ENCODE results near the gene GRM8. TPM values are rescaled to one million over a fixed set of nuclear protein-coding genes. Genes with fewer than 3 reads are reported as not detected.
A peak's percentile ranks its signal among the peaks of the same experiment; 100 is the strongest.

GRM8 gene
- total and polyA plus RNA-seq, 2 experiments from 2014 or later: not detected

- DNase-seq: no peak
- Histone ChIP-seq H3F3A (ENCODE audit: insufficient read depth) (no peaks in the 10 kb centered on the region), H3K27ac (no peak overlapping the region), H3K79me2 (ENCODE audit: insufficient read depth) (no peaks in the 10 kb centered on the region), H3K9me3 (ENCODE audit: low read depth) (no peaks in the 10 kb centered on the region), H3K4me3 (no peak overlapping the region), H3K9me2 (ENCODE audit: insufficient read depth) (no peaks in the 10 kb centered on the region), H3K4me2 (ENCODE audit: unreplicated experiment) (no peak overlapping the region), H4K20me1 (ENCODE audit: insufficient read depth) (no peaks in the 10 kb centered on the region), H2AFZ (no peak overlapping the region), H3K4me1 (ENCODE audit: insufficient read depth) (no peaks in the 10 kb centered on the region), H3K36me3 (ENCODE audit: low read depth) (no peaks in the 10 kb centered on the region), H3K9ac (no peak overlapping the region), H3K27me3 (replicated peaks; ENCODE audit: insufficient read depth) (peaks cover 15% of the 10 kb centered on the region)
- 34 to 38% methylated on average over 2 of the region's 2 CpGs for WGBS, 2 experiments (ENCODE audit: low coverage in 1 of 2, low lambda C conversion rate in 2 of 2, missing lambda C conversion rate in 2 of 2)
- TF ChIP-seq EZH2 (IDR thresholded peaks at IDR 0.05; ENCODE audit: insufficient read depth, poor library complexity, severe bottlenecking) (no peak), EZH2phosphoT487 (IDR thresholded peaks at IDR 0.05; ENCODE audit: insufficient read depth, low read depth) (no peak)
- in situ Hi-C loops (cut with MboI): no loop called here
Measured at GRCh38 chr7:127256041-127256725, 3.4 kb upstream of the GRM8 start.

- Histone ChIP-seq H3K9ac (no peak overlapping the region), H3F3A (ENCODE audit: insufficient read depth) (no peaks in the 10 kb centered on the region), H2AFZ (no peak overlapping the region), H3K36me3 (ENCODE audit: low read depth) (no peaks in the 10 kb centered on the region), H3K27ac (no peak overlapping the region), H3K4me1 (ENCODE audit: insufficient read depth) (no peaks in the 10 kb centered on the region), H3K4me2 (ENCODE audit: unreplicated experiment) (peak overlapping the region; percentile 94), H3K79me2 (ENCODE audit: insufficient read depth) (no peaks in the 10 kb centered on the region), H3K9me2 (ENCODE audit: insufficient read depth) (no peaks in the 10 kb centered on the region), H3K27me3 (replicated peaks; ENCODE audit: insufficient read depth) (peaks cover 34% of the 10 kb centered on the region), H3K9me3 (ENCODE audit: low read depth) (no peaks in the 10 kb centered on the region), H4K20me1 (ENCODE audit: insufficient read depth) (no peaks in the 10 kb centered on the region), H3K4me3 (peak overlapping the region; percentile 90; the same call in 1 of the 2 replicates)
- no peak for TF ChIP-seq EZH2 (IDR thresholded peaks at IDR 0.05; ENCODE audit: insufficient read depth, poor library complexity, severe bottlenecking)
- TF ChIP-seq EZH2phosphoT487 (IDR thresholded peaks at IDR 0.05; ENCODE audit: insufficient read depth, low read depth): no peak
- in situ Hi-C loops (cut with MboI): no loop called here
- no peak for DNase-seq
- WGBS, 2 experiments (ENCODE audit: low coverage in 1 of 2, low lambda C conversion rate in 2 of 2, missing lambda C conversion rate in 2 of 2): 19 to 25% methylated on average over 11 of the region's 11 CpGs
Measured at GRCh38 chr7:127254163-127254684, 1.5 kb upstream of the GRM8 start.

GRCh38 chr7:127253281-127254162, 781 bp upstream of the GRM8 start:
- peaks cover 41% of the 10 kb centered on the region for H3K27me3 ChIP-seq (replicated peaks; ENCODE audit: insufficient read depth)
- no peaks in the 10 kb centered on the region for H3K79me2 ChIP-seq (ENCODE audit: insufficient read depth)
- no peaks in the 10 kb centered on the region for H3K4me1 ChIP-seq (ENCODE audit: insufficient read depth)
- no peaks in the 10 kb centered on the region for H3K9me3 ChIP-seq (ENCODE audit: low read depth)
- H3F3A ChIP-seq (ENCODE audit: insufficient read depth): no peaks in the 10 kb centered on the region
- TF ChIP-seq EZH2phosphoT487 (IDR thresholded peaks at IDR 0.05; ENCODE audit: insufficient read depth, low read depth) (no peak), EZH2 (IDR thresholded peaks at IDR 0.05; ENCODE audit: insufficient read depth, poor library complexity, severe bottlenecking) (no peak)
- 2 to 3% methylated on average over 74 to 83 of the region's 84 CpGs for WGBS, 2 experiments (ENCODE audit: low coverage in 1 of 2, low lambda C conversion rate in 2 of 2, missing lambda C conversion rate in 2 of 2)
- no peaks in the 10 kb centered on the region for H4K20me1 ChIP-seq (ENCODE audit: insufficient read depth)
- H2AFZ ChIP-seq: peak overlapping the region; percentile 96
- H3K4me2 ChIP-seq (ENCODE audit: unreplicated experiment): peak overlapping the region; percentile 94
- no peaks in the 10 kb centered on the region for H3K36me3 ChIP-seq (ENCODE audit: low read depth)
- peak overlapping the region; percentile 42 for H3K9ac ChIP-seq
- peak overlapping the region; percentile 90 for H3K4me3 ChIP-seq
- H3K27ac ChIP-seq: no peak overlapping the region
- in situ Hi-C loops (cut with MboI): no loop called here
- DNase-seq: peak; percentile 83
- H3K9me2 ChIP-seq (ENCODE audit: insufficient read depth): no peaks in the 10 kb centered on the region

- H3K9ac ChIP-seq: no peak overlapping the region
- peak overlapping the region; percentile 90 for H3K4me3 ChIP-seq
- H3K36me3 ChIP-seq (ENCODE audit: low read depth): no peaks in the 10 kb centered on the region
- no peaks in the 10 kb centered on the region for H3F3A ChIP-seq (ENCODE audit: insufficient read depth)
- peak overlapping the region; percentile 96 for H2AFZ ChIP-seq
- no peaks in the 10 kb centered on the region for H4K20me1 ChIP-seq (ENCODE audit: insufficient read depth)
- in situ Hi-C loops (cut with MboI): no loop called here
- H3K27me3 ChIP-seq (replicated peaks; ENCODE audit: insufficient read depth): peaks cover 45% of the 10 kb centered on the region
- no peak for DNase-seq
- WGBS, 2 experiments (ENCODE audit: low coverage in 1 of 2, low lambda C conversion rate in 2 of 2, missing lambda C conversion rate in 2 of 2): 0 to 5% methylated on average over 11 of the region's 11 CpGs
- H3K9me3 ChIP-seq (ENCODE audit: low read depth): no peaks in the 10 kb centered on the region
- peak overlapping the region; percentile 94 for H3K4me2 ChIP-seq (ENCODE audit: unreplicated experiment)
- H3K79me2 ChIP-seq (ENCODE audit: insufficient read depth): no peaks in the 10 kb centered on the region
- no peaks in the 10 kb centered on the region for H3K4me1 ChIP-seq (ENCODE audit: insufficient read depth)
- no peak overlapping the region for H3K27ac ChIP-seq
- TF ChIP-seq EZH2phosphoT487 (IDR thresholded peaks at IDR 0.05; ENCODE audit: insufficient read depth, low read depth): no peak
- TF ChIP-seq EZH2 (IDR thresholded peaks at IDR 0.05; ENCODE audit: insufficient read depth, poor library complexity, severe bottlenecking): peak; percentile 99
- H3K9me2 ChIP-seq (ENCODE audit: insufficient read depth): no peaks in the 10 kb centered on the region
Measured at GRCh38 chr7:127252377-127252713, 396 bp downstream of the GRM8 start.

Data from GM23248 (cell line).